IPS-NIHi7 (cell line): ENCODE results near the gene ROBO1.

ENCODE experiments used
- DNase-seq: peaks from one replicate; pipeline ENCODE4 v3.0.0; 2012; ENCODE audit warnings: mixed read lengths; ENCODE audit errors: extremely low spot score

The ROBO1 gene

DNA sequence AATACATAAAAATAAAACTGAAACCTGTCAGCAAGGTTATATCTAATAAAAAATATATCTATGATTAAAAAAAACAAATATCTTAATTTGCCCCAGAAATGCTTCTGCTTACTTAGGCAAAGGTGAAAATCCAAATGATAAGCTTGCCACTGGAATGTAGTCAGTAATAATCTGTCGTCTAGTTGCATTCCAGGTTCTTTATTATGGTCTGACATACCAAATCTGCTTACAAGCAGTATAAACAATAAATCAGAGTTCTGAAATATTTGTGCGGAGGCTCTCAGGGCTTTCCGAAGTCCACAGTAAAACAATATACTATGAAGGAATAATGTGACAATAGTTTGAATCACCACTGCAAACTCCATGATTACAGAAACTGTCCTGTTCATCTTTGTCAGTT lies 1133.5 kb downstream of the ROBO1 start:
- no peak for DNase-seq

DNA sequence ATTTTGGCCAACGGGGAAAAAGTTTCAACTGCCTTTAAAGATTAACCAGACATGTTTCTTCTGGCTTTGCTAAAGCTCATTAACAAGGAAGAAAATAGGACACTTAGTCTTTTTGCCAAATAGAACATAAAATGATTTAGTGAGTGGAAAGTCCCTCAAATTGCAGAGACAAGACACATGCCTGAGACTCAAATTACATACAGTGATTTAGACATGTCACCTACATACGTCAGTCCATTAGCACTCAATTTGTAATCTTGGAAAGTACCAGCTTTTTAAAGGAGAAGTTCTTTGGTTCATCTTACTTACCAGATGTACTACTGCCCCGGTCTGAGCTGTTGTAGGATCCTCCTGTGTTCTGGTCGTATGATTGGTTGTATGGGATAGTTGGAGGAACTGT lies 1134.2 kb downstream of the ROBO1 start:
- DNase-seq = no peak

DNA sequence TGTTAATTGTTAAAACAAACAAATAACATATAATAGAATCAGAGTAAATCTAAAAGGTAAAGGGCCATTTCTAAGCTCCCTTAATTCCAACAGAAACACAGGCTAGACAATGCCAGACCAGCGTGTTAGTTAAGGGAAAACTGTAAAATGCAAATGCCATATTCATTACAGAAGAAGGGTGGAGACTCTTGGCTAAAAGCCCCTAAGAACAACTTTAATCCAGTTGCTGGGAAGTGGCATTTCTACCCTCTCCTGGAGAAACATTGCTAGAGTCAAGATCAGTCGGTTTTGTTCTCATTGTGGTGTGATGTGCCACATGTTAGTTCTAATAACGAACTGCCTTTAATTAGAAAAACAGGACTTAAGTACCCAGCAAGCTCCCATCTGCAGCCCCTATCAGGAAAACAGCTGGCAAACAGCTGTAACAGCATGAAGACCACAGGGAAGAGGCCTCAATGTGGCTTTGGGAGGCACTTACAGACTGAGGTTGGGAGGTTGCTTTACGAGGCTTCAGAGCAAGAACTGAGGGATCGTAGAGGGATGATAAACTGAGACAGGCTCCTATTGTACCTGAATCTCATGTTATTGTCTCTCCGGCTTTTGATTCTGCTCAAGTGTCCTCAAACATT lies 1134.8 kb downstream of the ROBO1 start:
- no peak for DNase-seq

DNA sequence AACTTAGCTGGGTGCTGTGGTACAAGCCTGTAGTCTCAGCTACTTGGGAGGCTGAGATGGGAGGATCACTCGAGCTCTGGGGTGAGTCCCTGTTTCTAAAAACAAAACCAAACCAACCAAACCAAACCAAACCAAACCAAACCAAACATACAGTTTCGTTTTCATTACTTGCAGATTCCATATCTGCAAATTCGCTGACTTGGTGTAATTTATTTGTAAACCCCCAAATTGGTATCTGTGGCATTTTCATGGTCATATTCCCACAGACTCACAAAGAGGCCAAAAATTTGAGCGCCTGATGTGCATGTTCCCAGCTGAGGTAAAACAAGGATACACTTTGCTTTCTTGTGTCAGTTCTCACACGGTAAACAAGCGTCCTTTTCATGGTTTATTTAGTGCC lies 1138.3 kb downstream of the ROBO1 start:
- DNase-seq = no peak

DNA sequence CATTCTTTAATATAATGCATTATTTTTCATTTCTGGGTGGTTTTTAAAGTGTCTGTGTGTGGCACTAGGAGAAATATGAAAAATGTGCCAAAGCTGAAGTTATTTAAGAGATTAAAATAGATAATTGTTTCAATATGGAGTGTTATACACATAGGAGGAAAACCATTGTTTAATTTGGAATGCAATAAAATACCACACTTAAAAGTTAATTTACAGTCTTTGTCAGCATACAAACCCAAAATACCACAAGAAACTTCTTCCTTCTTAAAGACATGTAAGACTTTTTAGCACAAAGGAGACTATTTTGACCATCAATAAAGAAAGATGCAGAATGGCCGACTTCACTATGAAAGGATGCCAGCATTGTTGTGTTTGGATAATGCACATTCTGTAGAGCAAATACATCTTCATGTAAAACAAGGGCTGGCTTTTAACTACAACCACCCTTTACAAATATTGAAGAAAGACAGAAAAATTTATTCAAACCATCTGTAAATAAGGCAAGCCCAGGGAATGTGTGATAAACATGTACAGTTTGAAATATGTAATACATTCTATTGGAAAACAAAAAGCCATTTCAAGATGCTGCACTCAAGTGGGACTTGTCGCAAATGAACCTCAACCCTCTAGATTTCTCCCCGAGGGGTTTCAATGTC lies 1146.6 kb downstream of the ROBO1 start:
- no peak for DNase-seq

DNA sequence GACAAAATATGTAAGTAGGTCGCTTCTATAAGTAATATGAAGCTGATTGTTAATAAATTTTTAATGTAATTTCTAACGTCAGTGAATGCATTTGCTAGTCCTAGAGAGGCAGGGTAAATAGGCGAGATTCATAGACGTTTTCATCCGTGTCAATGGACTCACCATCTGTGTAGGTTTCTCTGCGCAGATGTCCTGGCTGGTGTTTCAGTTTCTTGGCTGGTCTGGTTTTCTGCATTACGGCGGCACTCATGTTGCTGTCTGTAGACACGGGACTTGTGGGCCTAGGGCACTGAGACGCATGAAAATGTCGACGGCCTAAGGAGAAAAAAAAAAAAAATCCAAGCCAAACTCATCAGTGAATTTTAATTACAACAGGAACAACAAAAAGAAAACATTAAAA lies 1153.3 kb downstream of the ROBO1 start:
- no peak for DNase-seq

DNA sequence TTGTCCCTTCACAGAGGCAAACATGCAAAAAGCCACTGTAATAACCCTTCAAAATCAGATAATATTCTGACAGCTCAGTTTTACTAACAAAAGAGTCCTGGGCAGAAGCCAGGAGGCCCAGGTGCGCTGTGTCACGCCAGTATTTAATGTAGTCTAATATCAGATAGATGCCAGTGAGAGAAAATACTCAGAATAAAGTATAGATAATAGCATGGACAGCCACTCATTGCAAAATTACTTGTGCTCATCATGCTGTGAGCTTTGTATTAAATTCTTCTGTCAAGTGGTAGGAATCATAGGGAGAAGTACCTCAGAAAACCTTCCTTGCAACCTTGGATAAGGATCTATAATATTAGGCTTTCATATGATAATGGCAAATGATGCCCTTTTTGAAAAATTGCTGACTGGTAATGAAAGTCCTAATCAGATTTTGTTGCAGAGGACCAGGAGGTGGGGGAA lies 1154.3 kb downstream of the ROBO1 start:
- no peak for DNase-seq

DNA sequence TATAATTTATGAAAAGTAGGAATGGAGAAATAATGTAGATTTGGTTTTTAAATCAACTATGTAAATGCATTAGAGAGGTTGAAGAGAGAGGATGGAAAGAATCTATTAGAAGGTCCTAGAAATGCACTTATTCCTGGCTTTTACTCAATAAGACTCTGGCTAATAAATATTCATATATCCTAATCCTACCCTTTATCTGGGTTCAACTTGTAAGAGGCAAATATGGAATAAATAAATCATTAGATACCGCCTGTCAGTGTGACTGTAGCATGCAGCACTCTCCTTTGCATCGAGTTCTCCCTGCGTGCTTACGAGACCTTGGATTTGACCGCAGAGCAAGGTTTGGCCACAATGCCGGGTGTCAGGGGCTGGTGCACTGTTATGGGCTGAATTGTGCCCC lies 1156.5 kb downstream of the ROBO1 start:
- DNase-seq = no peak

DNA sequence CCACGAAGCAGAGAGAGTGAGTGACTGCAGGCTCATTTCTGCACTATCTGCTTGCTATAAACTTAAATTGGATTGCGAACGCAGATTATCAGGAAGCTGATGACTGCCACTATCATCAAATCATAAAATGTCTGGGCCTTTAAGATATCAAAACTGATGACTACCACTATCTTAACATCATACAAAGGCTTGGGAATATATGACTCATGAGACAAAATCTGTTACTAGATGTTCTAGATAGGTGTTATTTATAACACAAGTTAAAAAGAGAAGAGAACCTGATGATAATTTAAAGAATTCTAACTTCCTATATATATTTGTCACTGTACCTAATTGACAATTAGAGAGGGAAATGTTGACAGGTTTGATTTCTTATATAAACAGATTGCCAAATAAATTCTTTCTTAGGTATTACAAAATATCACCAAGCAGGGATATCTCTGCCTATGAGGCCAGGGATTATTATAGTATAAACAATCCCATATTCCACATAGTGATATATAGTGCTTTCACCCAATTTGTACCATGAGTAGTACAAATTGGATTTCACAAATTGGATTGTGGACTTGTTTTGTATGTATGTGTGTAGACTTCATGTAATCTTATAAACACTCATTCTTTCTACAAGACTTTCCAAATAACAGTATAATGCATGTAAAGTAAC lies 1157.2 kb downstream of the ROBO1 start:
- DNase-seq = no peak

DNA sequence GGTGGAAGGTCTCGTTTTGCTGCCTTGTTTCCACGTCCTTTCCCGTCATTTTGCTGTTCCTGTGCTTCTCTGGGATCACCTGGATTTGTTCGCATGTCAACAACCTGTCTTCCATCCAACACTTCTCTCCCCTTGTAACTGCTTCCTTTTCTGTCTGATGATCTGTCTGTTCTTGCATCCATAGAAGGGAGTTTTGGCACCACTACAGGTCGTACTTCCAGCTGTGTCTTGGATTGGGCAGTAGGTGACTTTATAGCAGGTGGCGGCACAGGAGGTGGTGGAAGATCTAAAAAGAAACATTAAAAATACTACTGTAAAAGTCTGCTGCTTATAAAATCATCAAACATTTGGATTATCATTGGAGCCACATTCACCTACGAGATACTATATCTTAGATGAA lies 1161.0 kb downstream of the ROBO1 start:
- DNase-seq = no peak

DNA sequence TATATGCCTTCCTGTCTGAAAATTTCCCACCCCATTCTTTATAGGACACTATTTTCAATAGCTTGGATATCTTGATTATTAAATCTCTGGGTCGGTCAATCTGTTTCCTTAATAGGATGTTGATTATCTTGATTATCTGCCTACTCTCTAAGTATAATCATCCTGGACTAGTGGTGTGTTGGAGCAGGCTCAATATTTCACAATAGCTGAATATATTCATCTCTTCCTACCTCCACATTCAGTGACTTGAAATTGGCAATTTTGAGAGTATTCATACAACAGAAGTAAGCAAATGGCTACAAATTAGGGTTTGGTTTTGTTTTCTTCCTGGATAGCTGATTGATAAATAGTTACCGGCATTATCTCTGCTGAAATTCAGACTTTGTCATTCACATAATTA lies 1162.6 kb downstream of the ROBO1 start:
- DNase-seq = no peak

DNA sequence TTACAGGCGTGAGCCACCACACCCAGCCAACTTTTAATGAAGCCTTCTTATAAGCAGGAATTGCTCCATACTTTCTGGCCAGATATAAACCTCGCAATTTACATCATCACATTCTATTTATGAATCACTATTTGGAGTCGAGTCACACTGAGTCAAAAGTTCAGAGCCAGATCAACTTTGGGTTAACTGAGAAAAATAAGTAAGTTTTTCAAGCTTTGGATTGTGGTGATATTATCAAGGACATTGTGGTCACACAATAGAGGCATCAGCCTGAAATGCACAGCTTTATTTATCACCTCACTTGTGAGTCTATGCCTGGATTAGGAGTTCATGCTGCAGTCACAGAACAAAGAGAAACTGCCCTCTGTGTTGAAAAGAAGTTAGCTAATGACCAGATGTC lies 1163.5 kb downstream of the ROBO1 start:
- no peak for DNase-seq

DNA sequence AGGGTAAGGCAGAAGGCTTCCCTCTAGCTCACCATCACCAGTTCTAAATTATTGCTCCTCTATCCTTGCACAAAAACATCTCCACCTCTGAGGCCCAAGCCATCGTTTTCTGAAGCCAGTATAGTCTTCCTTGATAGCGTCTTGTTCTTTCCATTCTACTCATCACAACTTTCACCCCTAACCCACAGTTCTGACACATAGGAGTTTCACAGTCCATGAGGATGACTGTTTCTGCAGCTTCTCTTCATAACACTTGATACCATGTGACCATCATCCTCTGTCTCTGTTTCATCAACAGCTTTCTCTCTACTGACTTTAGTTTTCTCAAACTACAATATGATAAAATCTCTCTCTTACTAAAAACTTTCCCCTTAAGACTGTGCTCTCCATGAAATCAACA lies 1166.5 kb downstream of the ROBO1 start:
- no peak for DNase-seq

DNA sequence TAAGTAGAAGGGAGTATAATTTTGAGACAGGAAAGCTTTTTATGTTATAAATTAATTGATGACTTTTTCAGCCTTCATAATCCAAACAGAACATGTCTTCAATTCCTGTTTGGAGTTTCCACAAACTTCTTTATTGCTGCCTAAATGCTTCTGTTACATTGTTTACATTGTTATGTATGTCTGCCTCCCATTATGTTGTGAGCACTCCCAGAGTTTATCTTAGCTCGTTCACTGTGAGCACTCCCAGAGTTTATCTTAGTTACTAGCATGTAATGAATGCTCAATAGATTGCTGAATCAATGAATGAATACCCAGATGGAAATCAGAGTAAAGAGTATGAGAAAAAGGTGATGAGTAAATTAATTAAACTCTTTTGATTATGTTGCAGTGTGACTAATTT lies 1178.0 kb downstream of the ROBO1 start:
- peak; percentile 10 for DNase-seq

DNA sequence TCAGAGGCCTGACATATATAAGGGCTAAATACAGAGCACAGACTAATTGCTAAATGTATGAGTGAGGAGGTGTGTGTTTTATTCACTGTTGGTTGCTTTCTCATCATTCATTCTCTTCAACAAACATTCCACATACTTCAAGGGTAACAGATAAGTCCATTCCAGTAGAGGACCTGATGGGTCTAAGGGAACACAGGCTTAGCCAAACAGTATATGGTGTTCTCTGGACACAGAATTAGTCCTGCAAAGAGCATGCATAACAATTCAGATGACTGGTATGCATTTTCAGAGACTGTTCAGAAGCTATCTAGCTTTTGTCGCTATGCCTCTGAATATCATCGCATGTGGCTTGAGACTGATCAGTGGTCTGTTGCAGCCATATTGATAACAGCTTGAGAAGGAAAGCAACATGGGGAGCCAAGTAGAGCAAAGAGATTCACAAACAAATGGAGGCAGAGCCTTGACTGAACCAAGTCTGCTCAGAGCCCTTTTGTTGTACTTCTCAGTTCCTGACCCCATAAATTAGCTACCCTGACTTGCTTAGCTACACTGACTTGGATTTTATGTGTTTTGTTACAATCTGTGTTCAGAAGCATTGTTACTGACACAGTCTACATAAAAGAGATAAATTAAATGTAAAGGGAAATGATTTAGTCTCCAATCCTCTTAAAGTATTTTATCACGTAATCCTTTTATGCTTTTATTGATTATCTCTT lies 1178.7 kb downstream of the ROBO1 start:
- no peak for DNase-seq

DNA sequence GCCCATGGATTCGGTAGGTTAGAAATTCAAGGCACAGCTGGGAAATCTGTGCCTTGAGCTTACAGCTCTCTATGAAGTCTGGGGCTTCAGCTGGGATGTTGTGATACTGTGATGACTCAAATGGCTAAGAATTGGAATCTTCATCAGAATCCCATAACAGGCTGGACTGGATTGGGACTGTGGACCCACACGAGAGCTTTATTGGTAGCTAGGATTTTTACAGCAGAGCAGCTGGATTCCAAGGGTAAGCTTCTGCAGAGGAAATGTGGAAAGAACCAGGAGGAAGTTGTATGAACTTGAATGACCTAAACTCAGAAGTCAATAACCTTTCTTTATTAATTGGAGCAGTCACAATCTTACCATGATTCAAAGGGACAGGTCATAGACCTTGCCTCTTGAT lies 1187.1 kb downstream of the ROBO1 start:
- DNase-seq = peak; percentile 8

DNA sequence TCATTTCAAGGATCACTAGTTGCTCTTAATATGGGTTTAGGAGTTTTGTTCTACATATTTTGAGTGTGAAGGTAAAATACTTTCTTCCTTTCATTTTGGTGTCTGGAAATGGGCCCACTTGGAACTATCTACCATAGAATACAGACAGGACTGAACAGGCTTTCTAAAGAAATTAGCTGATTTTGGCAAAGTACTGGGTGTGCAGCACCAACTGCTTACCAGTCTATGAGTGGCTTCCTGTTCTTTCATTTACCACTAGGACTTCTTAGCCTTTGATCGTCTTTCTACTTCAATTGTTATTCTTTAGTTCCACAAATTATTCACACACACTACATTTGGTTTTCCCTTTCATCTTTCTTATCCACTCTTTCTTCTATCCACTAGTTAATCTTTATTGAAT lies 1196.3 kb downstream of the ROBO1 start:
- no peak for DNase-seq

DNA sequence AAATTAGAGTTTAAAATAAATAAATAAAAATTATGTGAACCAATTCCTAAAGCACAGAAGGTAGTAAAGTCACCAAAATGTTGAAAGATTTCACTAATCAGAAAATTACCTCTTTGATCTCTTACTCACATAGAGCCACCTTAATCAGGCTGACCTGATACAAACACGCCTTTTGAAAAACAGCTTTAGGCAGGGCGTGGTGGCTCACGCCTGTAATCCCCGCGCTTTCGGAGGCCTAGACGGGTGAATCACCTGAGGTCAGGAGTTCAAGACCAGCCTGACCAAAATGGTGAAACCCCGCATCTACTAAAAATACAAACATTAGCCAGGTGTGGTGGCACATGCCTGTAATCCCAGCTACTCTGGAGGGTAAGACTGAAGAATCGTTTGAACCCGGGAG lies 1197.3 kb downstream of the ROBO1 start:
- no peak for DNase-seq

DNA sequence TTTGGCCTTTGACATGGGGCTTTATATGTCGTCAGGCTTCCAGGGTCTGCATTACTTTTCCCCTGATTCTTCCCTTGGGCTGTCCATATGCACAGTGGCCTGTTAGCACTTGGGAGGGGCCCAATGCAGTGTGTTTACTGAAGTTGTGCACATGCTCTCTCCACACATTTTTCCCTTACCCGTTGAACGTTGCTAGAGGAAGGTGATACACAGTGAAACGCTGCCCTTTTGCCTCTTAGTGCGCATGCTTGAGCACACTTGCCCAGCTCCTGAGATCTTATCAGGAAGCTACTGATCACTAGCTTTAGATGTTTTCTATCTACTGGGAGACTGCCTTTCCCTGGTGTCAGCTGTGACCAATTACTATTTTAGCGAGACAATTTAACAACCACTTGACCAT lies 1198.0 kb downstream of the ROBO1 start:
- DNase-seq = no peak

DNA sequence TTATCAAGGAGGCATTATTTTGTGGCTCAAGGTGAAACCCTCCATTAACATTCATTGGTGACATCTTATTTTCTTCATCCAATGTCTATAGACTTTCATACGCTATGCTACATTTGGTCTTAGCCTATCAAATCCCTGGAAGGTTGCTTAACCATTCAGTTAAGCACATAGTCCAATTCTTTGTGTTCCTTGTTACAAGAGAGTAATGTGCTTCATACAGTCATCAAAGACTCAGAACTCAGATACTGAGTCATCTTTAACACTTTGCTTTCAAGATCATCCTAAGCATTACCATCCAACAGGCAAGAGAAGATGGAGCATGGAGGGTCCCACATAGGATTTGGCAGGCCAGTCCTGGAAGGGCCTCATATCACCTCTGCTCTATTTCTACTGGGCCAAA lies 1202.1 kb downstream of the ROBO1 start:
- no peak for DNase-seq

DNA sequence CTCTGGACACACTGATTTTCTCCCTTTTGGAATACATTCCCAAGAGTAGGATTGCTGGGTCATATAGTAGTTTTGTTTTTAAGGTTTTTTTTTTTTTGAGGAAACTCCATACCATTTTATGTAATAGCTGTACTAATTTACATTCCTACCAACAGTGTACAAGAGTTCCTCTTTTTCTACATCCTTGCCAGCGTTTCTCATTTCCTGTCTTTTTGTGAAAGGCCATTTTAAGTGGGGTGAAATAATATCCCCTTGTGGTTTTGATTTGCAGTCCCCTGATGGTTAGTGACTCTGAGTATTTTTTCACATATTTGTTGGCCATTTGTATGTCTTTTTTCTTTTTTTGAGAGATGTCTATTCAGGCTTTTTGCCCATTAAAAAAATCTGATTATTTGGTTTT lies 1205.5 kb downstream of the ROBO1 start:
- DNase-seq = no peak
